PFSK-1 (cell line): ENCODE data around the gene FRMD4B.

Source experiments
- POLR2AphosphoS5 ChIP-seq: IDR thresholded peaks from 2 replicates; pipeline ENCODE4 v1.6.1; 2012; ENCODE audit warnings: low read depth, mild to moderate bottlenecking, control low read depth, low read length, moderate library complexity
- REST ChIP-seq, 2 experiments: IDR thresholded peaks; 2 replicates each; pipeline versions ENCODE4 v1.6.1 to v1.8.0; 2011 to 2012; ENCODE audit warnings: low read depth in 2 of 2, low read length in 2 of 2, control low read depth in 1 of 2, inconsistent platforms in 1 of 2, mild to moderate bottlenecking in 1 of 2, moderate library complexity in 1 of 2; ENCODE audit not compliant: insufficient read depth in 1 of 2
- SIN3A ChIP-seq: IDR thresholded peaks from 2 replicates; pipeline ENCODE4 v1.6.1; 2012; ENCODE audit warnings: mild to moderate bottlenecking, low read length, moderate library complexity, borderline replicate concordance; ENCODE audit not compliant: insufficient read depth

DNA sequence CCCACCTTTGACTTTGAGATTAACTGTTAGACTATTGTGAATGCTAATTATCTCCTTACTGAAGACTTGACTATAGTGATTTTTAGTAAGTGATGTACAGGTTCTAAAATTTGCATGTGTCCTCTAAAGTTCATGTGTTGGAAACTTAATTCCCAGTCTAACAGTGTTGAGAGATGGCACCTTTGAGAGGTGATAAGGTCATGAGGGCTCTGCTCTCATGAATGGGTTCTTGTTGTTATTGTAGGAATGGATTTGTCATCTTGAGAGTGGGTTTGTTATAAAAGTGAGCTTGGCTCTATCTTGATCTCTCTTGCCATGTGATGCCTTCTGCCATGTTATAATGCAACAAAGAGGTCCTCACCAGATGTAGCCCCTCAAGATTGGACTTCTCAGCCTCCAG, 244.6 kb downstream of the FRMD4B start:
- TF ChIP-seq SIN3A (no peak), POLR2AphosphoS5 (no peak), REST (IDR thresholded peaks at IDR 0.05; ENCODE audit: insufficient read depth in 1 of 2, low read depth in 2 of 2, low read length in 2 of 2) (no peak)
